ENCODE data around the gene WIPF2. TPM values are rescaled to one million over a fixed set of nuclear protein-coding genes. Genes with fewer than 3 reads are reported as not detected.

The WIPF2 gene
- total RNA-seq, 1 experiment from 2014 or later = 37.2 TPM

DNA sequence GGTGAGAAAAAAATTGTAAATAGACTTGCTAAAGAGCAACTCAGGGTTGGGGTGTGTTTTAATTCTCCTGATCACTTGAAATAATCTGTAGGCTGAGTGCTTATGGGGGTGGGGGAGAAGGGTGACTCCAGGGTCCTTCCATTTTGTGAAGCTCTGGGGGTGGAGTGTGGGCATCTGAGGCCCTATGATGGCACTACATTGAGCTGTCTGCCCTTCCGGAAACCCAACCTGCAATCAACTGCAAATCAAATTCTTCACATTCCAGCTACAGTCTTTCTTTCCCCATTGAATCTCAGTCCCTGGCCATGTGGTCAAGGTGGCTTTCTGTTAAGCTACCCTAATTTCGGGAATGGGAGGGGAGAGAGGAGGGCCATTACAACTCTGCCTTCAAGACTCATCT is 62.6 kb downstream of the WIPF2 start:
- intact Hi-C loops (cut with micrococcal nuclease; ENCODE audit: unreplicated experiment) = loop anchor here (2.0 kb wide), 1 partner anchor 63 kb away; the partner anchor contains the start of gene WIPF2
- ChIA-PET CTCF (interaction anchor here (0.7 kb wide), 1 partner anchor 62 kb away, joined by 6 read pairs; the partner anchor contains the start of gene WIPF2), POLR2A (ENCODE audit: unreplicated experiment) (interaction anchor here (0.6 kb wide), 2 partner anchors 64 to 1267 kb away, joined by 3 to 4 read pairs; no protein-coding TSS in a partner anchor)
- DNase-seq = peak in 1 of 2 experiments; percentile 40
- BruUV-seq (replicated peaks) = no TSS peak
- H2AFZ ChIP-seq = no peak overlapping the region
- H3K9me3 ChIP-seq (ENCODE audit: insufficient read depth, low read depth) = no peaks in the 10 kb centered on the region
- peaks cover 53% of the 10 kb centered on the region for H3K4me1 ChIP-seq (replicated peaks; ENCODE audit: insufficient read depth)
- H3K27ac ChIP-seq = peak overlapping the region; percentile 97
- peaks cover 55% of the 10 kb centered on the region for H3F3A ChIP-seq (ENCODE audit: insufficient read depth, low read depth)
- no peak overlapping the region for H3K4me2 ChIP-seq
- H3K36me3 ChIP-seq (ENCODE audit: low read depth) = 0 out of 2 replicates have a peak, but pooled peaks cover 6% of the 10 kb centered on the region
- no peaks in the 10 kb centered on the region for H3K27me3 ChIP-seq (ENCODE audit: insufficient read depth, low read depth)
- no peaks in the 10 kb centered on the region for H3K9me2 ChIP-seq (ENCODE audit: insufficient read depth)
- no peaks in the 10 kb centered on the region for H4K20me1 ChIP-seq (ENCODE audit: insufficient read depth)
- no peak overlapping the region for H3K4me3 ChIP-seq
- no peak for TF ChIP-seq EZH2 (IDR thresholded peaks at IDR 0.05; ENCODE audit: low read depth)
- TF ChIP-seq, protein P1, sequence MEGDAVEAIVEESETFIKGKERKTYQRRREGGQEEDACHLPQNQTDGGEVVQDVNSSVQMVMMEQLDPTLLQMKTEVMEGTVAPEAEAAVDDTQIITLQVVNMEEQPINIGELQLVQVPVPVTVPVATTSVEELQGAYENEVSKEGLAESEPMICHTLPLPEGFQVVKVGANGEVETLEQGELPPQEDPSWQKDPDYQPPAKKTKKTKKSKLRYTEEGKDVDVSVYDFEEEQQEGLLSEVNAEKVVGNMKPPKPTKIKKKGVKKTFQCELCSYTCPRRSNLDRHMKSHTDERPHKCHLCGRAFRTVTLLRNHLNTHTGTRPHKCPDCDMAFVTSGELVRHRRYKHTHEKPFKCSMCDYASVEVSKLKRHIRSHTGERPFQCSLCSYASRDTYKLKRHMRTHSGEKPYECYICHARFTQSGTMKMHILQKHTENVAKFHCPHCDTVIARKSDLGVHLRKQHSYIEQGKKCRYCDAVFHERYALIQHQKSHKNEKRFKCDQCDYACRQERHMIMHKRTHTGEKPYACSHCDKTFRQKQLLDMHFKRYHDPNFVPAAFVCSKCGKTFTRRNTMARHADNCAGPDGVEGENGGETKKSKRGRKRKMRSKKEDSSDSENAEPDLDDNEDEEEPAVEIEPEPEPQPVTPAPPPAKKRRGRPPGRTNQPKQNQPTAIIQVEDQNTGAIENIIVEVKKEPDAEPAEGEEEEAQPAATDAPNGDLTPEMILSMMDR (conservative IDR thresholded peaks at IDR 0.05) = no peak
- H3K79me2 ChIP-seq (ENCODE audit: low read depth) = peaks cover 8% of the 10 kb centered on the region; the same call in 1 of the 2 replicates

DNA sequence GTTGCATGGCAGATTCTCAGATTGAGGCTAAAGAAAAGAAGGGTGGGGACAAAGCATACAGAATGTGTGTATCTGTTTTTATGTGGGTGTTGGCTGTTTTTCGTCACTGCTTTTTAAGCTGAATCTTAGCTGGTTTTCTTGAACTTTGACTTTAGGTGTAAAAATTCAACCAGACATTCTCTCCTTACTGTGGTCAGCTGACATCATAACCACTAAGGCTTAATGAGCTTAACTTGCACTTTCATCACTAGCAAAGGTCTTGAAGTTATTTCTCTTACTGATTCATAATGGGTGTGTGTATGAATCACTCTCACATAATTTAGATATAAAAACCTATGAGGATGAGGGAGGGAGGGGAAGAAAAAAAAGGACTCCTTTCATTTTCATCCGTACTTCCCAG is 64.6 kb downstream of the WIPF2 start:
- intact Hi-C loops (cut with micrococcal nuclease; ENCODE audit: unreplicated experiment) = loop anchor here (2.0 kb wide), 1 partner anchor 65 kb away; the partner anchor contains the start of gene WIPF2
- TF ChIP-seq, protein P1 (conservative IDR thresholded peaks at IDR 0.05) = no peak
- TF ChIP-seq EZH2 (IDR thresholded peaks at IDR 0.05; ENCODE audit: low read depth) = no peak
- Histone ChIP-seq H3F3A (ENCODE audit: insufficient read depth, low read depth) (peaks cover 67% of the 10 kb centered on the region), H3K27ac (peak overlapping the region; percentile 97), H3K79me2 (ENCODE audit: low read depth) (peaks cover 20% of the 10 kb centered on the region), H2AFZ (no peak overlapping the region), H4K20me1 (ENCODE audit: insufficient read depth) (no peaks in the 10 kb centered on the region), H3K4me1 (replicated peaks; ENCODE audit: insufficient read depth) (peaks cover 59% of the 10 kb centered on the region), H3K4me2 (peak overlapping the region; percentile 74), H3K4me3 (peak overlapping the region; percentile 45), H3K36me3 (ENCODE audit: low read depth) (0 out of 2 replicates have a peak, but pooled peaks cover 6% of the 10 kb centered on the region), H3K9me2 (ENCODE audit: insufficient read depth) (no peaks in the 10 kb centered on the region), H3K27me3 (ENCODE audit: insufficient read depth, low read depth) (no peaks in the 10 kb centered on the region), H3K9me3 (ENCODE audit: insufficient read depth, low read depth) (no peaks in the 10 kb centered on the region)
- BruUV-seq (replicated peaks) = no TSS peak
- peak in 1 of 2 experiments; percentile 99 for DNase-seq
- ChIA-PET CTCF (interaction anchor here (0.6 to 1.1 kb wide), 3 partner anchors 39 to 1048 kb away, joined by 3 to 8 read pairs (median 5); no protein-coding TSS in a partner anchor), POLR2A (ENCODE audit: unreplicated experiment) (interaction anchor here (0.6 to 0.7 kb wide), 4 partner anchors 62 to 1497 kb away, joined by 3 to 6 read pairs (median 4); partner anchors contain the start of gene WIPF2)

DNA sequence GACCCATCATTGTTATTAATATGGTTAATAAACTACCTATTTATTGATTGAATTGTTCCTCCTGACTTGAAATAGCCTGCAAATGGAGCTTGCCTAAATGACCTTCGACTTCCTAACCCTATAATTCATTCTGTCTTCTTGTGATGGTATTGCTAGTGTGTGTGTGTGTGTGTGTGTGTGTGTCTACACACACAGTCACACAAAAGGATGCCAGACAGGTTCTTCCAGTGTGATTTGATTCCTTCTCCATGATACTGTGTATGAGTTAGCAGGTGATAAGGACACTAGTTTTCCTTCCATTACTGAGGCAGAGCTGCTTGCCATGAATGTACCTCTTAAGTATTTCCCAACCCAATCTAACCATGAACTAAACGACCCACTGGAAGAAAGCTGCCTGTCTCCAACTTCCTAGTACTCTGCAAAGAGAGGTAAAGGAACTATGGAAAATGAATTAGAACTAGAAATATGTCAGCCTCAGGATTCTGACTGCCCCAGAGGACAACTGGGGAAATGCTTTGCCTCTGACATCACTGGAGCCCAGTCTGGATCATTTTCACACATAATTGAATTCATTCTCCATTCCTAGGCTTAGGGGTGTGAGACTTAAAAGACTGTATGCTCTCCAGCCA is 65.1 kb downstream of the WIPF2 start:
- Histone ChIP-seq H3K4me1 (replicated peaks; ENCODE audit: insufficient read depth) (peaks cover 64% of the 10 kb centered on the region), H2AFZ (no peak overlapping the region), H3F3A (ENCODE audit: insufficient read depth, low read depth) (peaks cover 67% of the 10 kb centered on the region), H4K20me1 (ENCODE audit: insufficient read depth) (no peaks in the 10 kb centered on the region), H3K9me2 (ENCODE audit: insufficient read depth) (no peaks in the 10 kb centered on the region), H3K4me2 (peak overlapping the region; percentile 74), H3K36me3 (ENCODE audit: low read depth) (0 out of 2 replicates have a peak, but pooled peaks cover 8% of the 10 kb centered on the region), H3K27ac (peak overlapping the region; percentile 97), H3K27me3 (ENCODE audit: insufficient read depth, low read depth) (no peaks in the 10 kb centered on the region), H3K79me2 (ENCODE audit: low read depth) (peaks cover 26% of the 10 kb centered on the region), H3K4me3 (peak overlapping the region; percentile 45), H3K9me3 (ENCODE audit: insufficient read depth, low read depth) (no peaks in the 10 kb centered on the region)
- CTCF ChIA-PET = interaction anchor here (0.6 to 1.1 kb wide), 3 partner anchors 65 to 114 kb away, joined by 3 to 5 read pairs (median 3); partner anchors contain the start of gene WIPF2
- POLR2A ChIA-PET (ENCODE audit: unreplicated experiment) = interaction anchor here (0.5 to 0.6 kb wide), 2 partner anchors 28 to 65 kb away, joined by 3 to 9 read pairs; partner anchors contain the start of gene WIPF2
- intact Hi-C loops (cut with micrococcal nuclease; ENCODE audit: unreplicated experiment) = no loop called here
- peak; percentile 57 to 97 for DNase-seq
- no TSS peak for BruUV-seq (replicated peaks)
- TF ChIP-seq EZH2 (IDR thresholded peaks at IDR 0.05; ENCODE audit: low read depth) = no peak
- TF ChIP-seq, protein P1 (conservative IDR thresholded peaks at IDR 0.05) = peak; percentile 42; the same call in 1 of the 2 replicates

Measured in PC-9 (cell line).